Measurements from ENCODE around the gene CNDP1.
"Not testable (repeated sequence)": the region's sequence is repeated elsewhere in the genome, so short reads cannot be mapped to it uniquely, and the experiment has no call there.

The CNDP1 gene, protein sequence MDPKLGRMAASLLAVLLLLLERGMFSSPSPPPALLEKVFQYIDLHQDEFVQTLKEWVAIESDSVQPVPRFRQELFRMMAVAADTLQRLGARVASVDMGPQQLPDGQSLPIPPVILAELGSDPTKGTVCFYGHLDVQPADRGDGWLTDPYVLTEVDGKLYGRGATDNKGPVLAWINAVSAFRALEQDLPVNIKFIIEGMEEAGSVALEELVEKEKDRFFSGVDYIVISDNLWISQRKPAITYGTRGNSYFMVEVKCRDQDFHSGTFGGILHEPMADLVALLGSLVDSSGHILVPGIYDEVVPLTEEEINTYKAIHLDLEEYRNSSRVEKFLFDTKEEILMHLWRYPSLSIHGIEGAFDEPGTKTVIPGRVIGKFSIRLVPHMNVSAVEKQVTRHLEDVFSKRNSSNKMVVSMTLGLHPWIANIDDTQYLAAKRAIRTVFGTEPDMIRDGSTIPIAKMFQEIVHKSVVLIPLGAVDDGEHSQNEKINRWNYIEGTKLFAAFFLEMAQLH

DNA sequence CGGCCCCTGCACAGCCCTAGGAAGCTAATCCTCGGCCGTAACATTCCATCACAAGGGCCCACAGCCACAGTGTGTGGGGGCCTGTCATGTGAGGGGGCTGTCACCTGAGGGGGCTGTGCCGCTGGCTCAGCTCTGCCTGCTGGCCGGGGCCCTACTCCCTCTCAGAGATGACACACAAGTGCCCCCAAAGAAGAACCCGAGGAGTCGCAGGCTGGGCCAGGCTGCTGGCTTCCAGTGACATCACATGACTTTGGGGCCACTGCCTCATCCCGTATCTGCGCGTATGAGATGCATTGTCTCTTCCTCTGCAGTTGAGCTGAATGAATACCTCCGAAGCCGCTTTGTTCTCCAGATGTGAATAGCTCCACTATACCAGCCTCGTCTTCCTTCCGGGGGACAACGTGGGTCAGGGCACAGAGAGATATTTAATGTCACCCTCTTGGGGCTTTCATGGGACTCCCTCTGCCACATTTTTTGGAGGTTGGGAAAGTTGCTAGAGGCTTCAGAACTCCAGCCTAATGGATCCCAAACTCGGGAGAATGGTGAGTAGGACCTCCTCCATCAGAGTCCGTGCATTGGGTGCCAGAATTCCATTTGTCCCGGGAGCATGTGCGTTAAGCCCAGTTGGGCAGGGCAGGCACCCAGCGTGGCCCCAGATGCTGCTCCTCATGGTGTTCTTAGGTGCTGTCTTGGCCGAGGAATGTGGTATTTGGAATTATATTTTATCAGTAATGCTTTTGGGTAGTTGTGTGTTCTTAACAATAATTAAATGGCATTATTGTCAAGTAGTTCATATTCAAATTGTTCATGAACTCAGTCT lies at the start of gene CNDP1:
Gene CNDP1 (plus strand): TSS at position 351 of the 820 bp plus-strand sequence. CDS start 168 bp downstream, at position 519.
- DNase-seq (ENCODE audit: low read depth in 2 of 3, low spot score in 2 of 3) = no peak

DNA sequence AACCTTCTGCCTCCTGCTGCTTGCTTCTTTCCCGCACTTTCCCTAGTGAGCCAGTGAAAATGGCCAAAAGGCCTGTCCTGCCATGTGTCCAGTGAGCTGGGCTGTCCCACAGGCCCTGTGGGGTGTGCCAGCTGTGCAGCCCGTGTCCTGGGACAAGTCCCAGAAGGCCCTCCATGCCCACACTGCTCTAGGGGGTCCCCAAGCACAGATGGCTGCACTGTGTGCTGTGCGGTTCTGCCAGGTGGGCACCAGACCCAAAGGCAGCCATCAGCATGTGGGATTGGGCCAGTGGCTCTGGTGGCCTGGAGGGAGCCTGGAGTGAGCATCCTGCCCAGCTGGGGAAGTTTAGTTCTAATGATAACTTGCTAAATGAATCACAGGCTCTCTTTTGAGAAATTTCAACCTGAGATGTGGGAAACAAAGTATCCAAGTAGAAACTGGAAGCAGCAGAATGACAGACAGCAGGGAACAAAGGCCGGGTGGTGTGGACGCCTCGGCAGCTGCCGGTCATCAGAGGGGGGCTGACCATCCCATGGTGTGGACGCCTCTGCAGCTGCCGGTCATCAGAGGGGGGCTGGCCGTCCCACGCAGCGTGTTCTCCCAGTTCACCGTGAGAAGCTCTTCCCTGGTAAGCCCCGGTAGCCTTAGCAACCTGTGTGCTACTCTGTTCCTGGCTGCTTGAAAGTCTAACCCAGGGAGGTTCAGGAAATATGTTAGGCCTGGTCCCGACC lies 48.0 kb upstream of the CNDP1 start:
- DNase-seq (ENCODE audit: low read depth in 2 of 3, low spot score in 2 of 3) = no peak

DNA sequence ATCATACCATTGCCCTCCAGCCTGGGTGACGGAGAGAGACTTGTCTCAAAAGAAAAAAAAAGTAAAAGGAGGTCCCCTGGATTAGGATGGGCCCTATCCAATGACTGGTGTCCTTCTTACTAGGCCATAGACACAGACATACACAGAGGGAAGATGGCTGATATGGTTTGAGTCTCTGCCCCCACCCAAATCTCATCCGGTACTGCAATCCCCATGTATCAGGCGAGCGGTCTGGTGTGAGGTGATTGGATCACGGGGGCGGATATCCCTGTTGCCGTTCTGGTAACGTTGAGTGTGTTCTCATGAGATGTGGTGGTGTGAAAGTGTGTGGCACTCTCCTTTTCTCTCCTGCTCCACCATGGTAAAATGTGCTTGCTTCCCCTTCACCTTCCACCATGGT lies 45.9 kb upstream of the CNDP1 start:
- no peak for DNase-seq (ENCODE audit: low read depth in 2 of 3, low spot score in 2 of 3)

DNA sequence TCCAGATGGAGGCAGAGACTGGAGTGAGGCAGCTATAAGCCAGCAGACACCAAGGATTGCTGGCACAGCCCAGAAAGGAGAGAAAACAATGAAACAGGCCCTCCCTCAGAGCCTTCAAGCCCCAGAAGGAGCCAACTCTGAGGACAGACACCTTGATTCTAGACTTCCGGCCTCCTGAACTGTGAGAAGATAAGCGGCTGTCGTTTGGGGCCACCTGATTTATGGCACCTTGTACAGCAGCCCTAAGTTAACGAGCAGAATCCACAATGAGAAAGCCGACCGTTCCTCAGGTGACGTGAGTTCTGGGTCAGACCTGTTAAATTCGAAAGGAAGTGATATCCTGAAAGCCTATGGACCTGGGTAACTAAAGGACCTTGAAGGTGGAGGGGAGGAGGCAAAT lies 45.4 kb upstream of the CNDP1 start:
- no peak for DNase-seq (ENCODE audit: low read depth in 2 of 3, low spot score in 2 of 3)

DNA sequence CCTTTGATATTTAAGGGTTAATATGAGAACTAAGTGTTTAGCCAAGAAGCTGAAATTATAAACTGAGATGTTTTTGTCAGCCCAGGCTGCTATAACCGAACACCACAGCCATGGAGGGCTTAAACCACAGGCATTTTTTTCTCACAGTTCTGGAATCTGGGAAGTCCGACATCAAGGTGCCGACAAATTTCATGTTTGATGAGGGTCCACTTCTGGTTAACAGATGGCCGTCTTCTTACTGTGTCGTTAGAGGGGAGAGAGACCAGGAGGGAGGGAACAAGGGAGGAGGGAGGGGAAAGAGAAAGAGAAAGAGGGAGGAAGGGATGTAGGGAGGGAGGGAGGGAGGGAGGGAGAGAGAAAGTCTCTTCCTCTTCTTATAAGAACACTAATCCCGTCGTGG lies 44.6 kb upstream of the CNDP1 start:
- DNase-seq (ENCODE audit: low read depth in 2 of 3, low spot score in 2 of 3) = no peak

DNA sequence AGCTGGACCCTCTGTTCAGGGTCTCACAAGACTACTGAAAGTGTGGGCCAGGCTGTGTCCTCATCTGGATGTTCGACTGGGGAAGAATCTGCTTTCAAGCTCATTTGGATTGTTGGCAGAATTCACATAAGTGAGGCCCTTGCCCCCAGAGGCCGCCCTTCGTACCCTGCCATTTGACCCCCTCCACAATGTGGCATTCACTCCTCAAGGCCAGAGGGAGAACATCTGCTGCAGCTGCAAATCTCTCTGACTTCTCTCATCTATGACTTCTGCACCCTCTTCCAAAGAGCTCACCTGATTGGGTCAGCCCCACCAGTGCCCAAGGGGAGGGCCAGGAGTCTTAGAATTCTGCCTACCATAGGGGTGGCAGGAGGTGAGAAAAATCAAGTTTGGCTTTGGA lies 42.0 kb upstream of the CNDP1 start:
- DNase-seq (ENCODE audit: low read depth in 2 of 3, low spot score in 2 of 3) = no peak

DNA sequence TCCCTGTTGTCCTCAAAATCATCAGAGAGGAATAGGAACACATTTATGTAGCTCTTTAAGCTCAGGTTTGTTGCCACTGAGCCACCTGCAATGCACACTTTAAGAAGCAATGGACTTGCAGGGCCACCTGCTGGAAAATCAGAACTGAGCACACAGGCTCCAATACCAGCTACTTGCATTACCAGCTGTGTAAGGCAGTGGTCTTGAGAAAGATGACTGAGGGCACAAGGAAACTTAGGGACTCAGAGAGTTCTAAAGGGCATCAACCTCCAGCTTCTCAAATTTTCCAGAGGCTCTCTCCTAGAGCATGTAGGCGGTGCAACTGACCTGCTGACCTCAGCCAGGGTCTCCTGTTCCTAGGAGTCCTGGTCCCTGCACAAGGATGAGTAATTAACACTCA lies 40.6 kb upstream of the CNDP1 start:
- peak in 1 of 3 experiments; percentile 16 for DNase-seq (ENCODE audit: low read depth in 2 of 3, low spot score in 2 of 3)

DNA sequence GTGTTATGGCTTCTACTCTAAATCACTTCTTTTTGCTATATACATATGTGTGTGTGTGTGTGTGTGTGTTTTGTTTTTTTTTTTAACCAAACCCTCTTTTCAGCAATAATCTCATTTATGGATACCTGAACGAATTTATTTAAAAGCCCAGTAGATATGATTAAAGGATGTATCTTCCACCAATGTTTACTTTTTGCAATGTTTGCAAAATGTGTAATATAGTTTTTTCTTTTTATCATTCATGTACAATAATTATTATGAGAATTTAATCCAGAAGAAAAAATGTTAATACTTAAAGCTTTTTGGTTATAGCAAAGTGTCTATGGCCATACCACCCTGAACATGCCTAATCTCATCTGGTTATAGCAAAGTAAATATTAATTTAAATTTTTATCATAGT lies 39.8 kb upstream of the CNDP1 start:
- no peak for DNase-seq (ENCODE audit: low read depth in 2 of 3, low spot score in 2 of 3)

DNA sequence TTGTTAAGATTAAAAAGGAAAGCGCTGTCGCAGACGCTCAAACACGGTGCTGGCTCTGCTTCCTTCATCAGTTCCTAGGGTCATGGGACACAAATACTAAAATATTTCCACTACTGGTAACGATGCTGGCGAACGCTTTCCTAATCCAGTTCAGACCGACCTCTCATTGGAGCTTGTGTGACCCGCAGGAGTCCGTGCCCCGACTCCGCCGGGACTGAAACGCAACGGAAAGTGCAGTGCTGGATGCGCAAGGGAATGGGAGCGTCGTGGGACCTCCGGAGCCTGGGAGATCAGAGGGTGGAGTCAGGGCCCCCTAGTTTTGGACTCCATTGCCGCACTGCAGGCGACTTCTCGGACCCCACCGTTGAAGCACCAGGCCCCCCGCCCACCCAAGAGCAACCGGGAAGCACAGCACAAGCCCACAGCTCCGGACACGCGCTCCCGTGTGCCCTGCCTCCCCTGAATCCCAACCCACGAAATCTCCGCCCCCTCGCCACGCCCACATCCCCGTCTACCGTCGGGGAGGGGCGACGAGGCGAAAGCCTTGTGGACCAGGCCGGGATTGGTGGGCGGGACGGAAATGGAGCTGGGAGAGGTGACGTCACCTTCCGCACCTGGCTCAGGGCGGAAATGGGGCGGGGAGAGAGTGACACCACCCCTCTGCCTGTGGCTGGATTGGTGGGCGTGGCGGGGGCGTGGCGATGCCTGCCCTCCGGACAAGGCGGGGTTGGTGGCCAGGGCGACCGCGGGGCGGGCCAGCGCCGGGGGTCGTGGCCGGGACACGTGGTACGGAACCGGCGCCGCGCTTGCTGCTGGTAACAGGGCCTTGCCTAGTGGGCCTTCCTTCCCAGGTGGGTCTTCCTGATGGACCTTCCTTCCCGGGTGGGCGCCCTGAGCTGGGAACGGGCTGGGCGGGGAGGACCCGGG lies 38.5 kb upstream of the CNDP1 start, which contains the start of gene CNDP2:
Gene CNDP2 (plus strand): TSS at position 783 of the 927 bp plus-strand sequence. CDS start 3,611 bp downstream, outside the sequence.
- DNase-seq (ENCODE audit: low read depth in 2 of 3, low spot score in 2 of 3) = peak; percentile 98 to 99 (median 98)

DNA sequence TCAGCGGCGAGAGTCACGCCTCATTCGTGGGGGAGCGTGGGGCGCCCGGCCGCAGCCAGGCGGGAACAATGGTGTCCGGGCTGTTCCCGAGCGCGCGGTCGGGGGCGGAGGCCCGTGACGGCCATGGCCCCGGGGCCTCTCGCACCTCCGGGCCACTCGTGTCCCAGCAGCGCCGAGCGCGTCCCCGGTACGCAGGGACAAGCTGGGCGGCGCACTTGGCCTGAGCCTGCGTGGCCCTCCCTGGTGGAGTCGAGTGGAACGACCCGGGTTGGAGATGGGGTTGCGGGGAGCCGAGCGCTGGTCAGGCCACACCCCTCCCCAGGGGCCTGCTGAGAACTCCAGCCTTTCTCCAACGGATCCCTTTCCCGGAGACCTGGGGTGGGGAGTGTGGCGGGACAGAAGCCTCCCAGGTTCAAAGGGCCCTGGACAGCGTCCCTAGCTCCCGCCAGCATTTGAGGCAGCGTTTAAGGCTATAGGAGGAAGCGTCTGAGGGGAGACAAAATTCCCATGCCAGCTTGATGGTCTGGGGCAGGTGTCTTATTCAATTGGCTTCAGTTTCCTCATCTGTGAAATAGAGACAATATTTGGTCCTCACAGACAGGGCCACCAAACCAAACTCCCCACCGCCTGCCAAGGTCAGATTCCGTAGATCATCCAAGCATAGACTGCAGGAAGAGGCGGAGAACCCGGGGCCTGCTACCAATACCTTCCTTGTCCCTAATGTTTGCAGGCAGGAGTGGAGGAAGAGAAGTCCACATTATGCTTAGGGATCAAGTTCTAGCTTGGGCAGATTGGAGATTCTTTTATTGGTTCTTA lies 37.6 kb upstream of the CNDP1 start:
- DNase-seq (ENCODE audit: low read depth in 2 of 3, low spot score in 2 of 3) = peak; percentile 13 to 35 (median 18)

DNA sequence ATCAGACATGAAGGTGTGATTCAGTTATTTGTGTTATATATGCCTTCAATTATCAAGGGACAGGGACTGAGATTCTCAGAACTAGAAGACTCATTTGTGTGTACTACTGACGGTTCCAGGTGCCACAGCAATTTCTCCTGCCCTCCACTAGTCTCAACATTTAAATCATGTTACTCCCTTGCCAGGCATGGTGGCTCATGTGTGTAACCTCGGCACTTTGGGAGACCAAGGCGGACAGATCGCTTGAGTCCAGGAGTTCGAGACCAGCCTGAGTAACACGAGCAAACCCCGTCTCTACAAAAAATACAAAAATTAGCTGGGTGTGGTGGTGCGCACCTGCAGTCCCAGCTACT lies 37.0 kb upstream of the CNDP1 start:
- no peak for DNase-seq (ENCODE audit: low read depth in 2 of 3, low spot score in 2 of 3)

DNA sequence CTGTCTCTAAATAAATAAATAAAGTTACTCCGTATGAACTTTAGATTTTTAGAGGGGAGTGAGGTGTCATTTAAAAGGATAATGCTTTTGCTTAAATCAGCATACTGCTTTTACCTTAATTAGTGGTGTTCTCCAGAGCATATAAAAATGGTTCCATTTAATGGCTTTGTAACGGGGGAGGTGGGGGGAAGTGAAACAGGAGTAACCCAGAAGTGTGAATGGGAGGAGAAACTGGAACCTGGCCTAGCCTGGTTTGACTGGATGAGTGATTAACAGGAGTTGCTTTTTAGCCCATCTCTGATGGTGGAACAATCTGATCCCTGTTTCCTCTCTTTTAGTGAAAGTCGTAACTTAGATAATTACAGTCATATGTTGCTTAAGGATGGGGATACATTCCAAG lies 36.5 kb upstream of the CNDP1 start:
- no peak for DNase-seq (ENCODE audit: low read depth in 2 of 3, low spot score in 2 of 3)

DNA sequence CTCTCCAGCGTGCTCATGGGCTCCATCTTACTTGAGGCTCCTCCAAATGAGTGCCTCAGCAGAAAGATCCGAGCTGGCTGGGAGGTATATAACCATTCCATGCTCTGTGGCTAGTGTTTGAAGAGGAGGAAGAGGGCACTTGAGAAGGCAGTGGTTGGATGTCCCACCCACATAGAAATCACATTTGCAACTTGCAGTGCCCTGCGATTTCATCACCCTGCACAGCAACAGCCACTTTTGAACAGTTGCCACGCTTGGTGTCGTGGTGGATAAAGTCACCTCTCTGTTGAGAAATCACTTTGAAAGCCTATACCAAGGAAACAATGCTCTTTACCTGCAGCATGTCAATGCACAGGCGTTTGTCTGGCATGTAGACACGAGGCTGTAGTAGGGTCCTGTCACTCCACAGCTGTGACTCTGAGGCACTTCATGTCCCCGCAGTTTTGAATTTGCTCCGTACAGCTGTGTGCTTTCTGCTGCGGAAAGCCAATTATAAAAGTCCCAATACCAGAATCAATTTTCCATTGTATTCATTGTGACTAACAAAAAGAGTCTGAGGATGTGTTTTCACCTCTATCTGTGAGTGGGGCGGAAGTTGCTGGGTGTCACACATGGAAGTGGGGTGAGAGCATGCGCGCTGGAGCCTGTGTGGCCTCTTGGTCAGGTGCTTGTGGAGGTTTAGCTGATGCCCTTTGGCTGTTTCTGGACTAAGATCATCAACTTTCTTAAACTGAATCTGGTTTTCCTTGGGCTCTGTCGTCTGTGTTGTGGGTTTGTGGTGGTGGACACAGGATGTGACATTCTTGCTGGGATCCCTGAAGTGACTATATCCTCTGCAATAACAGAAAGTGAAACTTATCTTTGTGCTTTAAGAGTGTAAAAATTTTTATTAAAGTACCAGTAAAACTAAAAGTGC lies 35.3 kb upstream of the CNDP1 start:
- DNase-seq (ENCODE audit: low read depth in 2 of 3, low spot score in 2 of 3) = peak; percentile 35 to 61 (median 61)

DNA sequence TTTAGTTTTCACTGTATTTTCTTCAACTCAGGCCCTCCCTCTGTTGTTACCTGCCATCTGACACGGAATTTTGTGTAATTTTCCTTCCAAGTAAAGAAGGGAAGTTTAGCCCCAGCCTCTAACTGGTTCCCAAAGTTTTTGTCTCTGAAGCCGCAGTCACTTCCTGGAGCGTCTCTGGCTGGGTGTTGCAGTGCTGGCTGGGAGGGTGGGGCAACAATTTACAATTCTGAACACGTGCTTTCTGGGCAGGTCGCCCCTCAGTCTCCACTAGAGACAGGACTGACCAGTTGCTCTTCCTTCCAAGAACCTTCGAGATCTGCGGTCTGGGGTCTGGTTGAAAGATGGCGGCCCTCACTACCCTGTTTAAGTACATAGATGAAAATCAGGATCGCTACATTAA lies 34.7 kb upstream of the CNDP1 start:
- no peak for DNase-seq (ENCODE audit: low read depth in 2 of 3, low spot score in 2 of 3)

DNA sequence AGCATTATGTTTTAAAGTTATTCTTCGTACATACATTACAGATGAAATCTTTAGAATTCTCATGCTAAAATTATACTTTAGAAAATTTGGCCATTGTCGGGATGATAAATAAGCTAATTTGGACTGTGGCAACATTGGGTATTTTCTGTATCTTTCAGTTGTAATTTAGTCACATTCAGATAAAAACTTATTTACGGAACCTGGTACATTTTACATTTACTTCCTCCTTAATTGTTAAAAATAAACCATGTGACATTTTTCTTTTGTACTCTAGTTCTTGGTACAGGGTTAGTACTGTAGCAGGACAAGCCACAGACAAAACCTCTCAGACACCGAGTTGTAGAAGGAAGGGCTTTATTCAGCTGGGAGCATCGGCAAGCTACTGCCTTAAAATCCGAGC lies 33.9 kb upstream of the CNDP1 start:
- no peak for DNase-seq (ENCODE audit: low read depth in 2 of 3, low spot score in 2 of 3)

DNA sequence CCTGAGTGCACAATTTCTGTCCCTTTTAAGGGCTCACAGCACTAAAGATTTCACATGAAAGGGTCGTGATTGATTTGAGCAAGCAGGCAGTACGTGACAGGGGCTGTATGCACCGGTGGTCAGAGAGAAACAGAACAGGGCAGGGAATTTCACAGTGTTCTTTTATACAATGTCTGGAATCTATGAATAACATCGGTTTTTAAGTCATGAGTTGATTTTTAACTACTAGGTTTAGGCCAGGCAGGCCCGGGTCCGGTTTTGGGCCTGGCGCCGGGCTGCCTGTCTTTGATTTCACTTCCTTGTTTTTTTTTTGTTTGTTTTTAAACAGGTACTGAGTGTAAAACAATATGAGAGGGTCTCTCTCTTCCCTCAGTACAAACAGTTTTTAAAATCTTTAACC lies 33.5 kb upstream of the CNDP1 start:
- DNase-seq (ENCODE audit: low read depth in 2 of 3, low spot score in 2 of 3) = not testable (repeated sequence)

DNA sequence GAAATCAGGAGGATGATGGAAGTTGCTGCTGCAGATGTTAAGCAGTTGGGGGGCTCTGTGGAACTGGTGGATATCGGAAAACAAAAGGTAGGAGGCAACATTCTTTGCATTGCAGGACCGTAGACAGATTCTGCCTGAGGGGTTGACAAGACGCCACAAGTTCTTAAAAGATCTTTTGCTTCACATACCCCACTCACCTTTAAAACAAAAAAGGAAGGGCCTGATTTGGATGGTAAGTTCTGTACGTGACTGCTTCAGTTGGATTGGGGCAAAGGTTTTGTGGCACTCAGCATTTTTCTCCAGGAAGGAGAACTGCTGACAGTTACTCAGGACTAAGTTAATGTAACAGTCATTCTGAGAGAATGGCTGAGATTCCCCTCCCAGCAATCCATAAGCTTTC lies 32.9 kb upstream of the CNDP1 start:
- DNase-seq (ENCODE audit: low read depth in 2 of 3, low spot score in 2 of 3) = no peak

DNA sequence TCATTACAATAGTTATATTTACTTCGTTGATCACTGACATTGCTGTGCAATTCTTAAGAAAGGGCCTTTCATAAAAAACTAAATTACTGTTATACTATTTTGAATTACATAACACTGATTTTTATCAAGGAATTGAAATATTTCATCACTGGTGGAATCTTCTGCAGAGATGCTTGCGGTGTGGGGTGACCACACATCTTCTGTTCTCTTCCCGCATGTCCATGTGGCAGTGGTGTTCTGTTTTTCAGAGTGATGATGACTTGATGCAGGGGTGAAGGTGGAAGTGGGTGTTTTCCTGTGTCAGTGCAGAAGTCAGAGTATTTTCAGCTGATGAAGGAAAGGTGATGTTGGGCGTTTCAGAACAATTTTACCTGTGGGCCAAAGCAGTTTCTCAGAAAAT lies 31.2 kb upstream of the CNDP1 start:
- no peak for DNase-seq (ENCODE audit: low read depth in 2 of 3, low spot score in 2 of 3)
